GM23248 (cell line): ENCODE measurements around the gene WNT5B. TPM values are rescaled to one million over a fixed set of nuclear protein-coding genes. Genes with fewer than 3 reads are reported as not detected.
"Not testable (repeated sequence)": the region's sequence is repeated elsewhere in the genome, so short reads cannot be mapped to it uniquely, and the experiment has no call there.

Experiments used
- DNase-seq: peaks from one replicate; pipeline ENCODE4 v3.0.0-alpha.2; 2015
- H2AFZ ChIP-seq: fragments of 200-600 bp; sonication (generic); 2 replicates; pipeline ENCODE4 v1.6.1; 2016; ENCODE audit warnings: antibody characterized with exemption
- H3F3A ChIP-seq: fragments of 200-600 bp; sonication (generic); 2 replicates; pipeline ENCODE4 v1.6.1; 2016; ENCODE audit warnings: mild to moderate bottlenecking, antibody characterized with exemption, mixed run types; ENCODE audit not compliant: insufficient read depth
- H3K27ac ChIP-seq: fragments of 200-600 bp; sonication (generic); 2 replicates; pipeline ENCODE4 v1.5.1; 2016; ENCODE audit warnings: mild to moderate bottlenecking
- H3K27me3 ChIP-seq: fragments of 200-600 bp; sonication (generic); replicated peaks from 2 replicates; pipeline ENCODE4 v1.6.1; 2016; ENCODE audit warnings: mild to moderate bottlenecking; ENCODE audit not compliant: insufficient read depth
- H3K36me3 ChIP-seq: fragments of 200-600 bp; sonication (generic); 2 replicates; pipeline ENCODE4 v1.6.1; 2016; ENCODE audit warnings: low read depth, mild to moderate bottlenecking
- H3K4me1 ChIP-seq: fragments of 200-600 bp; sonication (generic); 2 replicates; pipeline ENCODE4 v1.6.1; 2016; ENCODE audit warnings: mild to moderate bottlenecking; ENCODE audit not compliant: insufficient read depth
- H3K4me2 ChIP-seq: fragments of 200-600 bp; sonication (generic); one replicate; pipeline ENCODE4 v1.6.1; 2016; ENCODE audit warnings: mild to moderate bottlenecking; ENCODE audit not compliant: unreplicated experiment
- H3K4me3 ChIP-seq: fragments of 200-600 bp; sonication (generic); 2 replicates; pipeline ENCODE4 v1.5.1; 2016; ENCODE audit warnings: mild to moderate bottlenecking
- H3K79me2 ChIP-seq: fragments of 200-600 bp; sonication (generic); 2 replicates; pipeline ENCODE4 v1.6.1; 2016; ENCODE audit warnings: mild to moderate bottlenecking; ENCODE audit not compliant: insufficient read depth
- H3K9ac ChIP-seq: fragments of 200-600 bp; sonication (generic); 2 replicates; pipeline ENCODE4 v1.6.1; 2016; ENCODE audit warnings: mild to moderate bottlenecking
- H3K9me2 ChIP-seq: fragments of 200-600 bp; sonication (generic); 2 replicates; pipeline ENCODE4 v1.6.1; 2016; ENCODE audit warnings: mixed run types, mild to moderate bottlenecking, moderate library complexity; ENCODE audit not compliant: insufficient read depth
- H3K9me3 ChIP-seq: fragments of 200-600 bp; sonication (generic); one replicate; pipeline ENCODE4 v1.6.1; 2017; ENCODE audit warnings: low read depth
- H4K20me1 ChIP-seq: fragments of 200-600 bp; sonication (generic); 2 replicates; pipeline ENCODE4 v1.6.0; 2016; ENCODE audit not compliant: insufficient read depth
- EZH2 ChIP-seq: fragments of 200-600 bp; sonication (generic); IDR thresholded peaks from 2 replicates; pipeline ENCODE4 v1.6.1; 2018; ENCODE audit warnings: antibody characterized with exemption, mild to moderate bottlenecking; ENCODE audit not compliant: insufficient read depth, poor library complexity, severe bottlenecking
- EZH2phosphoT487 ChIP-seq: fragments of 200-600 bp; sonication (generic); IDR thresholded peaks from 2 replicates; pipeline ENCODE4 v1.6.1; 2018; ENCODE audit warnings: antibody characterized with exemption, moderate library complexity, mild to moderate bottlenecking, low read depth; ENCODE audit not compliant: insufficient read depth
- WGBS, 2 experiments: methylation state at CpG; one replicate each; pipeline ENCODE4 v1.1.6; 2015 to 2017; ENCODE audit warnings: low lambda C conversion rate in 2 of 2, low coverage in 1 of 2; ENCODE audit errors: missing lambda C conversion rate in 2 of 2; 5-methylcytosine and 5-hydroxymethylcytosine counted together
- in situ Hi-C: fragments of 300-500 bp; cut with MboI; formaldehyde crosslinking; loops from 2 replicates; pipeline ENCODE4 v1.15.0; 2020
- polyA plus RNA-seq: library from polyadenylated mRNA; unstranded; fragments of >200 nt; fragmentation: Nextera tagmentation; extraction: Ambion mirVana; gene quantifications from 2 replicates; pipeline ENCODE4 v1.2.1, GENCODE V29; 2016
- total RNA-seq: library from RNA; depleted of rRNA; stranded (reverse); fragments of >200 nt; shearing (Covaris generic); gene quantifications from 2 replicates; pipeline ENCODE4 v1.2.3, GENCODE V29; 2014

WNT5B gene
- total and polyA plus RNA-seq, 2 experiments from 2014 or later = 50.1 to 505 TPM

DNA sequence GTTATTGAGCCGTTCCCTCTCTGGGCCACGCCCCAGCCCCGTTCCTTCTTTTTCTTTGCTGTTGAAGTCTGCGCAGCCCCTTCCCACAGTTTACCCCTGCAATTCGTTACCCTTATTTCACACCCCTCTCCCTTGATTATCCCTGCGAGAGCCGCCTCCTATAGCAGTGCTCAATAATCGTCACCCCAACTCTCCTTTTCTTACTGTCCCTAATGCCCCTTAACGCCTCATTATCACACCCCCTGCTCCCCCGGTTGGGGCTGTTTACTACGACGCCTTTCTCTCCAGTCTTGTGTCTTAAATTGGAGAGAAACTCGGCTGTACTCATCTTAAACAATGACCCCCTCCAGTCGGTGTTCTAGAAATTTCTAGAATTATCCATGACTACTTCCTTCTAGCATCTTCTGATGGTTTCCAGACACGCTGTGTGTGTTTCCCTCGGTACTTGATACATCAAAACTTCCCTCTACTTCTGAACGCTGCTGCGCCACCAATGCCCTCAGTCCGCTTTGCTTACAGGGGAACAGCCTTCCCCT, 33.9 kb upstream of the WNT5B start:
- no peaks in the 10 kb centered on the region for H3K27me3 ChIP-seq
- H4K20me1 ChIP-seq = no peaks in the 10 kb centered on the region
- H3K9me3 ChIP-seq = no peaks in the 10 kb centered on the region
- TF ChIP-seq EZH2 (no peak), EZH2phosphoT487 (no peak)
- H3K4me3 ChIP-seq = peak overlapping the region; percentile 69
- no peaks in the 10 kb centered on the region for H3K36me3 ChIP-seq
- peaks cover 42% of the 10 kb centered on the region for H3K4me1 ChIP-seq
- H3K27ac ChIP-seq = peak overlapping the region; percentile 90
- H3K9me2 ChIP-seq = no peaks in the 10 kb centered on the region
- H3K4me2 ChIP-seq = peak overlapping the region; percentile 98
- H3F3A ChIP-seq = peaks cover 78% of the 10 kb centered on the region
- H2AFZ ChIP-seq = peak overlapping the region; percentile 61
- H3K9ac ChIP-seq = peak overlapping the region; percentile 89
- in situ Hi-C loops = no loop called here
- DNase-seq = peak; percentile 73
- WGBS, 2 experiments = 3 to 10% methylated on average over 18 to 19 of the region's 19 CpGs
- peaks cover 91% of the 10 kb centered on the region for H3K79me2 ChIP-seq

DNA sequence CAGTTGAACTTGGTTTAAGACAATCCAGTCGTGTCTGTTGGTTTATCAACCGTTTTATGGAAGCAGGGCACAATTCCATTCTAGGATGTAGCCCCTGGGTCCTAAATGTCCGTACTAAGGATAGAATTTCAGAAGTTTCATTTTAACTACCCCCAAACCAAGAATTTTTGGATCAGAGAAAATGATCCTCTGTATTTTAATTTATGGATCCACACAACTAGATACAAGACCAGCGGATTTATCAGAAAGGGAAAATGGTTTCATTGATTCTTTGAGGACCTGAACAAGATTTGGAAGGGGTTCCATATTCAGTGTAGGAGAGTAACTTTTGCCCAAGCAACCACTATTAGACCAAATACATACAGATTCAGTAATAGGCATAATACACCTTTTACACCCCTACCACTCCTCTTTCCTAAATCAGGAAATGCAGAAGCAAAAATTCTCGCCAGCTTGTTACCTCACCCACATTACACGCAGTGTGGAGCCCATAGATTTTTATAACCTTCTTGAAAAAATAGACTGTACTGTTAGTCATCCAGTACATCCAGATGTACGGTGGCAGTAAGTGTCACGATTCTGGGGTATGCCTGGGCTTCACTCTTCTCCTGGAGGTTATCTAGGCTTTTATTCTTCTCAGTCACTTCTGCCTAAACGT, 33.2 kb upstream of the WNT5B start:
- no peak for TF ChIP-seq EZH2phosphoT487
- no peak for TF ChIP-seq EZH2
- H3K79me2 ChIP-seq = peaks cover 91% of the 10 kb centered on the region
- no peaks in the 10 kb centered on the region for H4K20me1 ChIP-seq
- H3K4me1 ChIP-seq = peaks cover 36% of the 10 kb centered on the region
- H3F3A ChIP-seq = peaks cover 71% of the 10 kb centered on the region
- H3K27ac ChIP-seq = peak overlapping the region; percentile 90
- in situ Hi-C loops = no loop called here
- no peaks in the 10 kb centered on the region for H3K27me3 ChIP-seq
- peak overlapping the region; percentile 61 for H2AFZ ChIP-seq
- H3K36me3 ChIP-seq = no peaks in the 10 kb centered on the region
- peak overlapping the region; percentile 89 for H3K9ac ChIP-seq
- H3K9me2 ChIP-seq = no peaks in the 10 kb centered on the region
- H3K4me2 ChIP-seq = peak overlapping the region; percentile 98
- peak; percentile 80 for DNase-seq
- H3K4me3 ChIP-seq = peak overlapping the region; percentile 69
- H3K9me3 ChIP-seq = no peaks in the 10 kb centered on the region
- 37 to 38% methylated on average over 9 of the region's 9 CpGs for WGBS, 2 experiments

DNA sequence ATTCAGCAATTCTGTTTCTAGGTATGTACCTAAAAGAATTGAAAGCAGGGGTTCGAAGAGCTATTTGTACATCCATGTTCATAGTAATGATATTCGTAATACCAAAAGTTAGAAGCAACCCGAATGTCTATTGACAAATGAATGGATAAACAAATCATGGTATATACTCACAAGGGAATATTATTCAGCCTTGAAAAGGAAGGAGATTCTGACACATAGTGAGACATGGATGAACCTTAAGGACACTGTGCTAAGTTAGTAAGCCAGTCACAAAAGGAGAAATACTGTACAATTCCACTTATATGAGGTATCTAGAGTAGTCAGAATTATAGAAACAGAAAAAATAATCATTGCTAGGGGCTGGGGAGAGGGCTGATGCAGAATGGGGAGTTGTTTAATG, 30.3 kb upstream of the WNT5B start:
- no peaks in the 10 kb centered on the region for H4K20me1 ChIP-seq
- TF ChIP-seq EZH2 (no peak), EZH2phosphoT487 (no peak)
- H3K36me3 ChIP-seq = no peaks in the 10 kb centered on the region
- peaks cover 91% of the 10 kb centered on the region for H3K79me2 ChIP-seq
- WGBS, 2 experiments = 94 to 99% methylated on average over 3 of the region's 3 CpGs
- H3K9me3 ChIP-seq = no peaks in the 10 kb centered on the region
- peaks cover 48% of the 10 kb centered on the region for H3K4me1 ChIP-seq
- no peak overlapping the region for H3K9ac ChIP-seq
- H3K27me3 ChIP-seq = no peaks in the 10 kb centered on the region
- H2AFZ ChIP-seq = no peak overlapping the region
- H3F3A ChIP-seq = peaks cover 69% of the 10 kb centered on the region
- DNase-seq = no peak
- no peak overlapping the region for H3K27ac ChIP-seq
- no peaks in the 10 kb centered on the region for H3K9me2 ChIP-seq
- no peak overlapping the region for H3K4me2 ChIP-seq
- H3K4me3 ChIP-seq = no peak overlapping the region
- in situ Hi-C loops = no loop called here

- WGBS, 2 experiments = 84 to 85% methylated on average over 9 of the region's 9 CpGs
- DNase-seq, H2AFZ ChIP-seq, H3K9ac ChIP-seq, H3K4me3 ChIP-seq, in situ Hi-C loops, H3K9me2 ChIP-seq, H3K36me3 ChIP-seq, H3K9me3 ChIP-seq, H3K4me2 ChIP-seq, H3K27me3 ChIP-seq, H4K20me1 ChIP-seq: not testable (repeated sequence)
- Histone ChIP-seq H3K4me1 (peaks cover 55% of the 10 kb centered on the region), H3K79me2 (peaks cover 85% of the 10 kb centered on the region), H3K27ac (peak overlapping the region; percentile 50; the same call in 1 of the 2 replicates), H3F3A (peaks cover 77% of the 10 kb centered on the region)
Measured at GRCh38 chr12:1602706-1603105, 26.3 kb upstream of the WNT5B start.
